HCT116 (cell line): ENCODE measurements around the gene CCDC14. TPM values are rescaled to one million over a fixed set of nuclear protein-coding genes. Genes with fewer than 3 reads are reported as not detected.

Experiments used
- ATAC-seq: fragments of 200-7000 bp; cut with Tn5 transposase; 2 replicates; pipeline ENCODE4 v1.9.1; 2020; ENCODE audit warnings: mild to moderate bottlenecking, moderate library complexity
- BruUV-seq: library from RNA; stranded (reverse); fragments of 400-500 nt; replicated peaks from 2 replicates; lab custom pipeline; 2021; lab: Mats Ljungman, UMichigan
- CTCF ChIA-PET: fragments of 300-600 bp; sonication (Branson Sonifier 250); formaldehyde crosslinking; loops from one replicate; lab custom pipeline; 2021; ENCODE audit warnings: antibody characterized with exemption; lab: Charles Lee
- POLR2A ChIA-PET: fragments of 300-600, 350-600 bp; sonication (Branson Sonifier 250); formaldehyde crosslinking; loops from one replicate; lab custom pipeline; 2021; ENCODE audit warnings: antibody characterized with exemption; lab: Charles Lee
- RAD21 ChIA-PET, 2 experiments: fragments of 300-600 bp; sonication (Branson Sonifier 250); formaldehyde crosslinking; loops; one replicate each; lab custom pipeline; 2023; ENCODE audit warnings: low total read pairs in 2 of 2; ENCODE audit not compliant: uncharacterized antibody in 2 of 2, unreplicated experiment in 2 of 2, low non-redundant PET in 1 of 2; lab: Charles Lee
- DNase-seq: peaks from one replicate; pipeline ENCODE4 v3.0.0-alpha.2; 2010; ENCODE audit warnings: low read depth, low spot score
- H2AFZ ChIP-seq: fragments of 200-600 bp; shearing (Covaris generic), sonication (generic); 2 replicates; pipeline ENCODE4 v1.6.1; 2017; ENCODE audit warnings: low read depth, mixed run types, mixed read lengths, antibody characterized with exemption, low read length; ENCODE audit not compliant: poor library complexity, severe bottlenecking
- H3K27ac ChIP-seq: 2 replicates; pipeline ENCODE4 v1.5.1; 2012; ENCODE audit warnings: low read depth, low read length
- H3K27me3 ChIP-seq: fragments of 200-600 bp; sonication (generic); 2 replicates; pipeline ENCODE4 v1.6.1; 2016; ENCODE audit warnings: mixed run types, low read length, mixed read lengths; ENCODE audit not compliant: insufficient read depth
- H3K36me3 ChIP-seq, 2 experiments: fragments of 200-500 bp in 1 of 2; fragments of 200-600 bp in 1 of 2; sonication (Bioruptor generic) in 1 of 2; sonication (generic) in 1 of 2; 2 replicates each; pipeline versions ENCODE4 v1.5.1 to v1.6.1; 2014 to 2016; ENCODE audit warnings: low read length in 2 of 2, inconsistent platforms in 1 of 2, mixed read lengths in 1 of 2, mixed run types in 1 of 2; ENCODE audit not compliant: insufficient read depth in 2 of 2, control insufficient read depth in 1 of 2
- H3K4me1 ChIP-seq, 2 experiments: fragments of 200-600 bp in 1 of 2; sonication (generic) in 1 of 2; 2 replicates each; pipeline versions ENCODE4 v1.5.1 to v1.6.1; 2012 to 2017; ENCODE audit warnings: low read length in 2 of 2, inconsistent platforms in 1 of 2, mild to moderate bottlenecking in 1 of 2, mixed read lengths in 1 of 2, mixed run types in 1 of 2, moderate library complexity in 1 of 2; ENCODE audit not compliant: insufficient read depth in 2 of 2, control insufficient read depth in 1 of 2
- H3K4me2 ChIP-seq: fragments of 200-600 bp; sonication (generic); 2 replicates; pipeline ENCODE4 v1.6.1; 2017; ENCODE audit warnings: mixed run types, low read length, mixed read lengths
- H3K4me3 ChIP-seq, 2 experiments: fragments of 200-600 bp in 1 of 2; sonication (generic) in 1 of 2; replicated peaks in 1 of 2; 2 replicates each; pipeline ENCODE4 v1.5.1; 2011 to 2016; ENCODE audit warnings: low read length in 2 of 2, control low read depth in 1 of 2, low read depth in 1 of 2, mild to moderate bottlenecking in 1 of 2, mixed read lengths in 1 of 2, mixed run types in 1 of 2
- H3K79me2 ChIP-seq: fragments of 200-600 bp; sonication (generic); 2 replicates; pipeline ENCODE4 v1.6.1; 2017; ENCODE audit warnings: mild to moderate bottlenecking, mixed run types, low read length, moderate library complexity, mixed read lengths; ENCODE audit not compliant: insufficient read depth
- H3K9ac ChIP-seq: fragments of 200-600 bp; sonication (generic); 2 replicates; pipeline ENCODE4 v1.6.1; 2016; ENCODE audit warnings: low read length, mixed read lengths
- H3K9me2 ChIP-seq: fragments of 200-600 bp; sonication (generic), shearing (Covaris generic); 2 replicates; pipeline ENCODE4 v1.6.1; 2017; ENCODE audit warnings: mixed run types, mild to moderate bottlenecking, moderate library complexity; ENCODE audit not compliant: insufficient read depth
- H3K9me3 ChIP-seq, 2 experiments: fragments of 200-500 bp in 1 of 2; fragments of 200-600 bp in 1 of 2; sonication (Bioruptor generic) in 1 of 2; sonication (generic) in 1 of 2; 2 replicates each; pipeline ENCODE4 v1.6.1; 2014 to 2017; ENCODE audit warnings: low read length in 2 of 2, mixed read lengths in 2 of 2, inconsistent platforms in 1 of 2, low read depth in 1 of 2, mild to moderate bottlenecking in 1 of 2, mixed run types in 1 of 2, moderate library complexity in 1 of 2; ENCODE audit not compliant: control insufficient read depth in 1 of 2, insufficient read depth in 1 of 2
- H4K20me1 ChIP-seq: fragments of 200-600 bp; sonication (generic), shearing (Covaris generic); 2 replicates; pipeline ENCODE4 v1.6.1; 2017; ENCODE audit warnings: mixed run types, mild to moderate bottlenecking, moderate library complexity; ENCODE audit not compliant: insufficient read depth
- CBX3 ChIP-seq: IDR thresholded peaks from 2 replicates; pipeline ENCODE4 v1.6.1; 2012; ENCODE audit warnings: low read depth
- EZH2 ChIP-seq: fragments of 200-600 bp; sonication (generic); IDR thresholded peaks from 2 replicates; pipeline ENCODE4 v1.6.1; 2017; ENCODE audit warnings: antibody characterized with exemption, mixed run types
- FOSL1 ChIP-seq: IDR thresholded peaks from 2 replicates; pipeline ENCODE4 v1.6.1; 2012; ENCODE audit warnings: low read depth
- JUND ChIP-seq: IDR thresholded peaks from 2 replicates; pipeline ENCODE4 v1.6.1; 2012
- POLR2A ChIP-seq: IDR thresholded peaks from 2 replicates; pipeline ENCODE4 v1.7.0; 2011; ENCODE audit warnings: borderline replicate concordance; ENCODE audit not compliant: insufficient read depth, insufficient read length; ENCODE audit errors: extremely low read depth
- RAD21 ChIP-seq: IDR thresholded peaks from 2 replicates; pipeline ENCODE4 v1.6.1; 2012; ENCODE audit warnings: low read depth, mild to moderate bottlenecking
- SIN3A ChIP-seq: IDR thresholded peaks from 2 replicates; pipeline ENCODE4 v1.6.1; 2012; ENCODE audit warnings: low read depth
- SP1 ChIP-seq: IDR thresholded peaks from 2 replicates; pipeline ENCODE4 v1.6.1; 2012; ENCODE audit warnings: low read depth
- SRF ChIP-seq: IDR thresholded peaks from 2 replicates; pipeline ENCODE4 v1.6.1; 2012; ENCODE audit warnings: low read depth
- TCF7L2 ChIP-seq: IDR thresholded peaks from 2 replicates; pipeline ENCODE4 v1.7.0; 2011; ENCODE audit warnings: borderline replicate concordance, inconsistent platforms; ENCODE audit not compliant: insufficient read depth, insufficient read length; ENCODE audit errors: extremely low read depth
- YY1 ChIP-seq: IDR thresholded peaks from 2 replicates; pipeline ENCODE4 v1.6.1; 2011; ENCODE audit warnings: low read length, low read depth, moderate library complexity, mild to moderate bottlenecking; ENCODE audit not compliant: insufficient replicate concordance; ENCODE audit errors: extremely low read depth
- ZFX ChIP-seq: fragments of 450-650 bp; IDR thresholded peaks from 2 replicates; pipeline ENCODE4 v1.6.1; 2017
- ZNF274 ChIP-seq: fragments of 200-500 bp; sonication (Bioruptor generic); IDR thresholded peaks from 2 replicates; pipeline ENCODE4 v1.6.1; 2014; ENCODE audit warnings: mild to moderate bottlenecking, low read depth, low read length, inconsistent platforms
- intact Hi-C: fragments of 100-400 bp; cut with micrococcal nuclease; formaldehyde crosslinking; loops from 2 replicates; pipeline ENCODE4 v1.10.0; 2022
- total RNA-seq: library from RNA; stranded (reverse); gene quantifications from one replicate; pipeline ENCODE4 v1.2.1, GENCODE V29; 2021; ENCODE audit not compliant: unreplicated experiment
- TF ChIP-seq, protein P1 (sequence below): IDR thresholded peaks from 2 replicates; pipeline ENCODE4 v1.6.1; 2011; ENCODE audit warnings: mild to moderate bottlenecking, low read length, moderate library complexity; ENCODE audit not compliant: insufficient replicate concordance; ENCODE audit errors: extremely low read depth
- TF ChIP-seq, protein P2 (sequence below): IDR thresholded peaks from 2 replicates; pipeline ENCODE4 v1.6.1; 2012; ENCODE audit warnings: low read depth
- TF ChIP-seq, protein P3 (sequence below), 3 experiments: fragments of 200-600 bp in 1 of 3; sonication (generic) in 1 of 3; IDR thresholded peaks in 2 of 3; conservative IDR thresholded peaks in 1 of 3; 2 replicates each; pipeline ENCODE4 v1.5.1; 2012 to 2017; ENCODE audit warnings: low read depth in 2 of 3, low read length in 2 of 3, antibody characterized with exemption in 1 of 3, borderline replicate concordance in 1 of 3, control low read depth in 1 of 3, mild to moderate bottlenecking in 1 of 3, mixed read lengths in 1 of 3, mixed run types in 1 of 3, moderate library complexity in 1 of 3; ENCODE audit not compliant: insufficient read depth in 1 of 3
- TF ChIP-seq, protein P4 (sequence below): IDR thresholded peaks from 2 replicates; pipeline ENCODE4 v1.6.1; 2012

The CCDC14 gene
- total RNA-seq, 1 experiment from 2014 or later: 54.5 TPM

DNA sequence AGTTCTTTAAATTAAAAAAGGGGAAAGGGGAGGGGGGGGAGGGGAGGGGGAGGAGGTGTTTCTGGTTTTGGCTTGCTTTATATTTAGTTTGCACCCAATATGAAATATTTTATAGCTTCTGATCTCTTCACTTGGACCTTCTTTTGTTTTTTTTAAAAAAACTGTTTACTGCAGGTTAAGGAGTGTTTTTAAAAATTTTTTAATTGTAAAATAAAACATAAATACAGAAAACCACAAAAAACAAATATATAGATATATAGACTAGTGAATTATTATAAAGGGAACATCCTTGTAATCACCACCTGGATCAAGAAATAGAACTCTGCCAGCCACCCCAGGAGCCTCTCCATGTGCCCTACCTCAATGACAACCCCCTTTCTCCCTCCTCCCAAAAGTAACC, 76.0 kb downstream of the CCDC14 start:
- RAD21 ChIA-PET: no interaction called here
- TF ChIP-seq FOSL1 (no peak), POLR2A (no peak), ZFX (no peak), SP1 (no peak), RAD21 (no peak), ZNF274 (no peak), TCF7L2 (no peak), CBX3 (no peak), YY1 (no peak), JUND (no peak), SRF (no peak), EZH2 (no peak), SIN3A (no peak)
- TF ChIP-seq, protein P1, sequence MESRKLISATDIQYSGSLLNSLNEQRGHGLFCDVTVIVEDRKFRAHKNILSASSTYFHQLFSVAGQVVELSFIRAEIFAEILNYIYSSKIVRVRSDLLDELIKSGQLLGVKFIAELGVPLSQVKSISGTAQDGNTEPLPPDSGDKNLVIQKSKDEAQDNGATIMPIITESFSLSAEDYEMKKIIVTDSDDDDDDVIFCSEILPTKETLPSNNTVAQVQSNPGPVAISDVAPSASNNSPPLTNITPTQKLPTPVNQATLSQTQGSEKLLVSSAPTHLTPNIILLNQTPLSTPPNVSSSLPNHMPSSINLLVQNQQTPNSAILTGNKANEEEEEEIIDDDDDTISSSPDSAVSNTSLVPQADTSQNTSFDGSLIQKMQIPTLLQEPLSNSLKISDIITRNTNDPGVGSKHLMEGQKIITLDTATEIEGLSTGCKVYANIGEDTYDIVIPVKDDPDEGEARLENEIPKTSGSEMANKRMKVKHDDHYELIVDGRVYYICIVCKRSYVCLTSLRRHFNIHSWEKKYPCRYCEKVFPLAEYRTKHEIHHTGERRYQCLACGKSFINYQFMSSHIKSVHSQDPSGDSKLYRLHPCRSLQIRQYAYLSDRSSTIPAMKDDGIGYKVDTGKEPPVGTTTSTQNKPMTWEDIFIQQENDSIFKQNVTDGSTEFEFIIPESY: no peak
- TF ChIP-seq, protein P2, sequence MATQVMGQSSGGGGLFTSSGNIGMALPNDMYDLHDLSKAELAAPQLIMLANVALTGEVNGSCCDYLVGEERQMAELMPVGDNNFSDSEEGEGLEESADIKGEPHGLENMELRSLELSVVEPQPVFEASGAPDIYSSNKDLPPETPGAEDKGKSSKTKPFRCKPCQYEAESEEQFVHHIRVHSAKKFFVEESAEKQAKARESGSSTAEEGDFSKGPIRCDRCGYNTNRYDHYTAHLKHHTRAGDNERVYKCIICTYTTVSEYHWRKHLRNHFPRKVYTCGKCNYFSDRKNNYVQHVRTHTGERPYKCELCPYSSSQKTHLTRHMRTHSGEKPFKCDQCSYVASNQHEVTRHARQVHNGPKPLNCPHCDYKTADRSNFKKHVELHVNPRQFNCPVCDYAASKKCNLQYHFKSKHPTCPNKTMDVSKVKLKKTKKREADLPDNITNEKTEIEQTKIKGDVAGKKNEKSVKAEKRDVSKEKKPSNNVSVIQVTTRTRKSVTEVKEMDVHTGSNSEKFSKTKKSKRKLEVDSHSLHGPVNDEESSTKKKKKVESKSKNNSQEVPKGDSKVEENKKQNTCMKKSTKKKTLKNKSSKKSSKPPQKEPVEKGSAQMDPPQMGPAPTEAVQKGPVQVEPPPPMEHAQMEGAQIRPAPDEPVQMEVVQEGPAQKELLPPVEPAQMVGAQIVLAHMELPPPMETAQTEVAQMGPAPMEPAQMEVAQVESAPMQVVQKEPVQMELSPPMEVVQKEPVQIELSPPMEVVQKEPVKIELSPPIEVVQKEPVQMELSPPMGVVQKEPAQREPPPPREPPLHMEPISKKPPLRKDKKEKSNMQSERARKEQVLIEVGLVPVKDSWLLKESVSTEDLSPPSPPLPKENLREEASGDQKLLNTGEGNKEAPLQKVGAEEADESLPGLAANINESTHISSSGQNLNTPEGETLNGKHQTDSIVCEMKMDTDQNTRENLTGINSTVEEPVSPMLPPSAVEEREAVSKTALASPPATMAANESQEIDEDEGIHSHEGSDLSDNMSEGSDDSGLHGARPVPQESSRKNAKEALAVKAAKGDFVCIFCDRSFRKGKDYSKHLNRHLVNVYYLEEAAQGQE: no peak
- TF ChIP-seq, protein P3, sequence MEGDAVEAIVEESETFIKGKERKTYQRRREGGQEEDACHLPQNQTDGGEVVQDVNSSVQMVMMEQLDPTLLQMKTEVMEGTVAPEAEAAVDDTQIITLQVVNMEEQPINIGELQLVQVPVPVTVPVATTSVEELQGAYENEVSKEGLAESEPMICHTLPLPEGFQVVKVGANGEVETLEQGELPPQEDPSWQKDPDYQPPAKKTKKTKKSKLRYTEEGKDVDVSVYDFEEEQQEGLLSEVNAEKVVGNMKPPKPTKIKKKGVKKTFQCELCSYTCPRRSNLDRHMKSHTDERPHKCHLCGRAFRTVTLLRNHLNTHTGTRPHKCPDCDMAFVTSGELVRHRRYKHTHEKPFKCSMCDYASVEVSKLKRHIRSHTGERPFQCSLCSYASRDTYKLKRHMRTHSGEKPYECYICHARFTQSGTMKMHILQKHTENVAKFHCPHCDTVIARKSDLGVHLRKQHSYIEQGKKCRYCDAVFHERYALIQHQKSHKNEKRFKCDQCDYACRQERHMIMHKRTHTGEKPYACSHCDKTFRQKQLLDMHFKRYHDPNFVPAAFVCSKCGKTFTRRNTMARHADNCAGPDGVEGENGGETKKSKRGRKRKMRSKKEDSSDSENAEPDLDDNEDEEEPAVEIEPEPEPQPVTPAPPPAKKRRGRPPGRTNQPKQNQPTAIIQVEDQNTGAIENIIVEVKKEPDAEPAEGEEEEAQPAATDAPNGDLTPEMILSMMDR (IDR thresholded peaks at IDR 0.05 in 2 of 3, conservative IDR thresholded peaks at IDR 0.05 in 1 of 3; ENCODE audit: borderline replicate concordance in 1 of 3, insufficient read depth in 1 of 3, low read depth in 2 of 3, low read length in 2 of 3): no peak
- TF ChIP-seq, protein P4, sequence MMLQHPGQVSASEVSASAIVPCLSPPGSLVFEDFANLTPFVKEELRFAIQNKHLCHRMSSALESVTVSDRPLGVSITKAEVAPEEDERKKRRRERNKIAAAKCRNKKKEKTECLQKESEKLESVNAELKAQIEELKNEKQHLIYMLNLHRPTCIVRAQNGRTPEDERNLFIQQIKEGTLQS: no peak
- H3K4me1 ChIP-seq: peaks cover 2 to 11% of the 10 kb centered on the region in 2 experiments; a peak in 3 of 4 replicates
- intact Hi-C loops: no loop called here
- H3K79me2 ChIP-seq: no peaks in the 10 kb centered on the region
- no peaks in the 10 kb centered on the region for H3K9me2 ChIP-seq
- no peaks in the 10 kb centered on the region for H4K20me1 ChIP-seq
- H3K27ac ChIP-seq: no peak overlapping the region
- peak overlapping the region; percentile 37; the same call in 1 of the 2 replicates for H3K9ac ChIP-seq
- H2AFZ ChIP-seq: peak overlapping the region; percentile 87
- H3K4me3 ChIP-seq: peak overlapping the region; percentile 51 to 62
- no peaks in the 10 kb centered on the region for H3K9me3 ChIP-seq
- BruUV-seq: no TSS peak
- H3K4me2 ChIP-seq: peak overlapping the region; percentile 95
- CTCF ChIA-PET: no interaction called here
- no peak for DNase-seq
- ATAC-seq: no peak
- H3K36me3 ChIP-seq: no peaks in the 10 kb centered on the region
- POLR2A ChIA-PET: no interaction called here
- no peaks in the 10 kb centered on the region for H3K27me3 ChIP-seq
